GM18868 (cell line): Measurements from ENCODE around the gene GZMM.

ENCODE experiments used
- ATAC-seq: cut with Tn5 transposase; IDR thresholded peaks from one replicate; pipeline ENCODE4 v1.9.1; 2021; ENCODE audit warnings: mild to moderate bottlenecking, moderate library complexity; ENCODE audit not compliant: unreplicated experiment

GZMM gene

DNA sequence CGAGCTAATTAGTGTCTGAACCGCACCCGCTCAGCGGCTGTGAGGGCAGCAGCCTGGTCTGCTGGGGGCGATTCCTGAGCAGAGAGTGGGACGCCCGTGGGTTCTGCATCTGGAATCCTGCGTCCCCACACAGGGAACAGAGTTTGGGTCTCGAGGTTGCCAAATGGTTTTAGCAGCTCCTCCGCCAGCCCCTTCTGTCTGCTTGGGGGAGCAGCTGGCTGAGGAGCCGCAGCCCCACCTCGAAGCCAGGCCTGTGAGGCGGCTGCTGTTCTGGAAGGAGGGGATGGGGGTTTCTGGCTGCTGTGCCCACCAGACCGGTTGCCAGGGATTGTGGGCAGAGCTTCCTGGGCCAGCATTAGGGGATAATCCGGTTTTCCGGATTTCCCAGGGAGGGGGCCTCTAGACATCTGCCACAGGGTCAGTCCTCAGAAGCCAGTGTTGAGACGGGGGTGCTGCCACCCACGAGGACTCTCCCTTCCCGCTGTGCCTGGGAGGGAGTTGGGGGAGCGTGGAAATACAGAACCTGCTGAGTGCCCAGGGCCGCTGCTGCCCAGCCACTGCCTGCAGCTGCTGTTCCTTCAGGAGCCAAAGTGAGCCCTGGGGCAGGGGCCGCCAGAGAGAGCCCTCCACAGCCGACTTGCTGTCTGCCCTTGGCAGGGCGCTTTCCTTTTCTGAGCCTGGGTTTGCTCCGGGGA lies 10.3 kb upstream of the GZMM start:
- ATAC-seq = no peak

DNA sequence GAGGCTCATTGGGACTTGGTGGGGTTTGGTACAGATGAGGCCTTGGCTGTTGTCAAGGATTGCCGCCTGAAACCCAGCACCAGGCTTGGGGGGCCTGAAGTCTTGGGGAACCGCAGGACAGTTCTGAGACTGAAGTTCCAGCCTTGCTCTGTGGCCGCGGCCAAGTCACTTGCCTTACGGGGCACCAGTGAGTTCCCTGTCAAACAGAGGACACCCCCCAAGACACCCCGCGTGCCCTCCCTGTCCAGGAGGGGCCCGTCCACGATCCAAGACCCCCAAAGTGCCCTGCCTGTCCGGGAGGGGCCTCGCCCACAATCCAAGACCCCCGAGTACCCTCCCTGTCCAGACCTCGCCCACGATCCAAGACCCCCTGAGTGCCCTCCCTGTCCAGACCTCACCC lies 9.8 kb upstream of the GZMM start:
- no peak for ATAC-seq

- ATAC-seq = no peak
These were observed 8.6 kb upstream of the GZMM start for GRCh38 chr19:535017-535835.

DNA sequence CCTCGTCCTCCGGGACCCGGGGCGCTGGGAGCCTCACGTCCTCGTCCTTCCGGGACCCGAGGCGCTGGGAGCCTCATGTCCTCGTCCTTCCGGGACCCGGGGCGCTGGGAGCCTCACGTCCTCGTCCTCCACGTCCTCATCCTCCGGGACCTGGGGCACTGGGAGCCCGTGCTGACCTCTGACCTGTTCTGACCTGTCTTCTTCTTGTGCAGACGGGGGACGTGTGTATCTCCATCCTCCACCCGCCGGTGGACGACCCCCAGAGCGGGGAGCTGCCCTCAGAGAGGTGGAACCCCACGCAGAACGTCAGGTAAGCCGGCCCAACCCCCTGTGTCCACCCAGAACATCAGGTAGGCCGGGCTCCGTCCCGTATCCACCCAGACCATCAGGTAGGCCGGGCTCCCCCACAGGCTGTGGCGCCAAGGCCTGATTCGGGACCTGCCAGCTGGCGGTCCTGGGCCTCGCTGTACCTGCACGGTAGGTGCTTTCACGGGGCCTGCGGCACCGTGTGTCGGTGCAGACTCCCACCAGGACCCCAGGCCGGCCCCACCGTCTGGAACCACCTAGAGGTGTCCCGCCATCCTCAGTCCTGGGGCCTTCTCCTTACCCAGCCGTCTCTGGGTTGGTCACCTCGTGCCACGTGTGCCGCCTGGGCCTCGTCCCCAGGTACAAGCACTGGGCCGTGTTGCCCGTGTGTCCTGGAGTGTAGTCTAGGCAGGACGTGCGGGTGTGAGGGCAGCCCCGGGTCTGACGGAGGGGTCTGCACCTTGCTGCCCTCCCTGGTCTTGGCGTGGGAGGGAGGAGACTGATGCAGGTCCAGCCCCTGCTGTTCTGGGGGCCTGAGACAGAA lies 7.6 kb upstream of the GZMM start:
- ATAC-seq = no peak

DNA sequence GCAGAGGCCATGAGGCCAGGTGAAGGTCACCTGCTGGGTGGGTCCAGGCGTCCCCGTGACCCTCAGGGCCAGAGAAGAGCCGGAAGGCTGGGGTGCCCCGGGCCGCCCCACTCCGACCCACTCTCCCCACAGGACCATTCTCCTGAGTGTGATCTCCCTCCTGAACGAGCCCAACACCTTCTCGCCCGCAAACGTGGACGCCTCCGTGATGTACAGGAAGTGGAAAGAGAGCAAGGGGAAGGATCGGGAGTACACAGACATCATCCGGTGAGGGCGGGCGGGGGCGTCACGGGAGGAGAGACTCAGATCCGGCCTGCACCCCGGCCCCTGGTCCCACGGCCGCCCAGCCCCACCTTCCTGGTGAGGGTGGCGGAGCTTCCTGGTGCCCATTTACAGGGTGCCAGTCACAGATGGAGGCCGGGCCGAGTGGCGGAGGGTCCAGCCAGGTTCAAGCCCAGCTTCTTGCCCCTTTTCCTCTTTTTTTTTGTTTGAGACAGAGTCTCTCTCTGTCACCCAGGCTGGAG lies 6.9 kb upstream of the GZMM start:
- no peak for ATAC-seq

DNA sequence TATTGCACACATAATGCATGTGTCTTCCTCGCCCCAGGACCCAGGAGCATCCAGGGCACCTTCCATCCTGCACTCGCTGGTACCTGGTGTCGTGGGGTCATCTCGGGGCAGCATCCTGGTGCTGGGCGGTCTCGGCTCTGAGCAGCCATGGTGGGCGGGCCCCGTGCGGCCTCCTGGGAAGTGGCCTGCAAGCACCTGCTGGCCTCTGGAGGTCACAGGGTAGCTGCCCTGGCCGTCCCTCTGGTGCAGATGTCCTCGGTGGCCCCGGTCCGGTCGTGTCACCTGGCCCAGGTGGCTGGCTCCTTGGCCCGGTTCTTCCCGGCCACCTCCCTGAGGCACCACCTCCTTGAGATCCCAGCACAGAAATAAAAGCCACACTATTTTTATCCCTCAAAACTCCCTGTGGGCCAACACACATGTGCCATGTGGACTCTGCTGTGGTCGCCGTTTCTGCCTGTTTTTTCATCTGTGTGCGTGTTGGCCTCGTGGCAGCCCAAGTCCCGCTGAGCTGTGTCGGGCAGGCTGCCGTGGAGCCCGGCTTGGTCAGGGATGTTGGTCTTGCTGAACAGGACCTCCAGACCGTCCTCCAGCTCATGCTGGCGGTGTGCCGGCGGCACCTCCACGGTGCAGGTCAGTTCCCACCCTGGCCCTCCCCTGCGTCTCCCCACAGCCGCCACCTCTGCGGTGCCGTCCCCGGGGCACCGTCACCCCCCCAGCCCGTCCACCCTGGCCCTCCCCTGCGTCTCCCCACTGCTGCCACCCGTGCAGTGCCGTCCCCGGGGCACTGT lies 5.0 kb upstream of the GZMM start:
- ATAC-seq = no peak

GRCh38 chr19:539429-540030 lies 4.3 kb upstream of the GZMM start:
- no peak for ATAC-seq

GRCh38 chr19:540867-541637 lies 2.8 kb upstream of the GZMM start:
- no peak for ATAC-seq

GRCh38 chr19:541699-542098 lies 2.2 kb upstream of the GZMM start:
- ATAC-seq = no peak

GRCh38 chr19:542173-542866 lies 1.5 kb upstream of the GZMM start:
- ATAC-seq = no peak

DNA sequence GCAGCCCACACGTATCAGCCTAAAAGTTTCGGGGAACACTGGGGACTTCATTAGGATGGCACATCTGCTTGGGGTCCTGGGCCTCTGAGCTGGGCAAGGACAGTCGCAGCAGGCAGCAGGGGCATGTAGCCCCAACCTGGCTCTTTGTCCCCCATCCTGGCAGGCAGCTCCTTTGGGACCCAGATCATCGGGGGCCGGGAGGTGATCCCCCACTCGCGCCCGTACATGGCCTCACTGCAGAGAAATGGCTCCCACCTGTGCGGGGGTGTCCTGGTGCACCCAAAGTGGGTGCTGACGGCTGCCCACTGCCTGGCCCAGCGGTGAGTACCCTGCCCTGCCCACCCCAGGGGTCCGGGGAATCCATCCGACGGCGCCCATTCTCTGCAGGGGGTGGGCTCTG lies 3.3 kb downstream of the GZMM start:
- ATAC-seq = no peak

DNA sequence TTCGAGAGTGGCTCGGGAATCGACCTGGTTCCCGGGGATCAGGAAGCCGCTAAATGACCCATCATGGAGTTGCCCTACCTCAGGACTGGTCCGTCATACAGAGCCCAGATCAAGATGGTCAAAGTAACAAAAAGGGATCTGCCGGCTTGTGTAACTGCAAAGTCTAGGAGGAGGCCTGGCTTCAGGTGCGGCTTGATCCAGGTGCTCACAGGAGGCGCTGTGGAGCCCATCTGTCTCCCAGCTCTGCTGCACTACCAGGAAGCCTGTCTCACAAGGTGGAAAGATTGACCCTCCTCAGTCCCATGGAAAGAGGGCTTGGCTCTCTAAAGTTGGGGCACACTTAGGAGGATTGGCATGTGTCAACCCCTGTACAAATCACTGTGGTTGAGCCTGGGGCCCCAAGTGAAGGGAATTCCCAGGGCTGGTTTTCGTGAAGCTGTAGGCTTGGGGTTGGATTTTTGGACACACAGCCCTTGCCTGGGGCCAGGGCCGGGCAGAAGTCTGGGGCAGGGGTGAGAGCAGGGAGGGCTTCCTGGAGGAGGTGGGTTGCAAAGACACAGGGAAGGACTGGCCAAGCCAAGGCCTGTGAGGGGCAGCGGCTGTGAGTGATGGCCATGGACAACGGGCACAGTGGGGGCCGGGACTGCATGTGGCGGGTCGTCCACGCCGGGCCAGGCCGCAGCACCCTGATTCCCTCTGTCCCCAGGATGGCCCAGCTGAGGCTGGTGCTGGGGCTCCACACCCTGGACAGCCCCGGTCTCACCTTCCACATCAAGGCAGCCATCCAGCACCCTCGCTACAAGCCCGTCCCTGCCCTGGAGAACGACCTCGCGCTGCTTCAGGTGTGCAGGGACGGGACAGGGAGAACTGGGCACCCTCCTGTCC lies 4.2 kb downstream of the GZMM start:
- ATAC-seq = no peak

- no peak for ATAC-seq
These were observed 5.3 kb downstream of the GZMM start for GRCh38 chr19:548886-549830.

DNA sequence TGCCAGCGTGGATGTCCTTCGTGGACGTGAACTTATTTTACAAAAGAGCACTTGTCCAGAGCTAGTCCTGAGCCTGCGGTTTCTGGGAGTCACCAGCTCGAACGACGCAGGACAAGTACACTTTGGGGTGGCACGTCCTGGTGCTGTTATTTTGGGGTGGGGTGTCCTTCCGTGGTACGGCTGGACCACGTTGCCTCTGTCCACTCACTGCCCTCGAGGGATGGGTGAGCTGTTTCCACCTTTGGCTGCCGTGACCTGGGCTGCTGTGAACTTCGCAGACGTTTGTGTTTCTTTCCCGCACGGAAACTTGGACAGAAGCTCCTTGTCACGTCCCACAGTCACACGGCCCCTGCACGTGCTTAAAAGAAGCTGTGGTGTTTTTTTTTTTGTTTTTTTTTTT lies 11.0 kb downstream of the GZMM start:
- ATAC-seq = no peak

GRCh38 chr19:555474-555808 lies 11.6 kb downstream of the GZMM start:
- ATAC-seq = no peak

DNA sequence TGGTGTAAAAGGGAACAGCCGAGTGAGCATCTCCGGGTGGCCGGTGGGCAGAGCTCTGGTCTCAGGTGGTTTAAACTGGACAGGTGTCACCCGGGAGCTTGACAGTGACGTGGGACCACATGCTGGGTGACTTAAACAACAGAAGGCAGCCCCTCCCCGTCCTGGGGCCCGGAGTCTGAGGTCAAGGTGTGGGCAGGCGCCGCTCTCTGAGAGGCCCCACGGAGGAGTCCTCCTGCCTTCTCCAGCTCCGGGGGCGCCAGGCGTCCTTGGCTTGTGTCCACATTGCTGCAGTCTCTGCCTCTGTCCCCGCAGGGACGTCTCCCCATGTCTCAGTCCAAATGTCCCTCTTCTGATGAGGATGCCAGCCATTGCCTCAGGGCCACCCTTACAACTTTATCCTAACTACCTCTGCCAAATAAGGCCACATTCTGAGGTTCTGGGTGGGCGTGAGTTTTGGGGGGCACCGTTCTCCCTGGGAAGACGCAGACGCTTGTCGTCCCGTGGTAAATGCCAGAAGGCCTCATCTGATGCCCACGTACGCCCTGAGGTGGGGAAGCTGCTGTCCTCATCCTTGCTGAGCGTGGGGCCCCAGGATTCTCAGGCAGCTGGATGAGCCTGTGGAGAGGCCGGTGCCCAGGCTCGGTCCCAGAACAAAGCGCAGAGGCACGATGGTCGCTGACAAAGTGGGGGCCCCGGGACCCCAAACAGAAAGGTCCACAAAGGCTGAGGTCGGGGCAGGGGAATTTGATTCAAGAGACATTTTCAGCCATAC lies 12.9 kb downstream of the GZMM start:
- ATAC-seq = no peak
